Natural killer cell (primary cell): ENCODE data around the gene ADPRH. TPM values are rescaled to one million over a fixed set of nuclear protein-coding genes. Genes with fewer than 3 reads are reported as not detected.

Experiments
- ATAC-seq, 3 donors: fragments of 150-1000 bp in 2 of 3; fragments of 200-7000 bp in 1 of 3; cut with Tn5 transposase; 1 replicate in 1 of 3; 2 replicates in 2 of 3; pipeline ENCODE4 v1.10.0; 2021; ENCODE audit warnings: mild to moderate bottlenecking in 2 of 3, moderate library complexity in 2 of 3
- DNase-seq, 2 donors: peaks; one replicate each; pipeline versions ENCODE4 v3.0.0 to v3.0.0-alpha.2; 2013 to 2021; ENCODE audit warnings: mixed read lengths in 1 of 2
- H3K27ac ChIP-seq: one replicate; pipeline ENCODE4 v1.5.1; 2013; ENCODE audit warnings: mild to moderate bottlenecking, low read length
- H3K27me3 ChIP-seq: one replicate; pipeline ENCODE4 v1.6.1; 2013; ENCODE audit warnings: low read length; ENCODE audit not compliant: control insufficient read depth, insufficient read depth
- H3K36me3 ChIP-seq: one replicate; pipeline ENCODE4 v1.6.1; 2013; ENCODE audit warnings: low read length; ENCODE audit not compliant: control insufficient read depth, insufficient read depth
- H3K4me1 ChIP-seq: one replicate; pipeline ENCODE4 v1.6.1; 2013; ENCODE audit warnings: low read length; ENCODE audit not compliant: control insufficient read depth, insufficient read depth
- H3K4me3 ChIP-seq: one replicate; pipeline ENCODE4 v1.5.1; 2013; ENCODE audit warnings: low read length
- H3K9me3 ChIP-seq: one replicate; pipeline ENCODE4 v1.6.1; 2013; ENCODE audit warnings: low read length; ENCODE audit not compliant: control insufficient read depth, insufficient read depth
- H3K27ac Mint-ChIP-seq, 2 donors: one replicate each; pipeline ENCODE4 v1.8.0; 2022; ENCODE audit warnings: mild to moderate bottlenecking in 2 of 2, mixed read lengths in 2 of 2, moderate library complexity in 1 of 2
- H3K27me3 Mint-ChIP-seq, 2 donors: one replicate each; pipeline ENCODE4 v1.8.0; 2022; ENCODE audit warnings: low read depth in 2 of 2, mixed read lengths in 2 of 2
- H3K36me3 Mint-ChIP-seq: one replicate; pipeline ENCODE4 v1.8.0; 2022; ENCODE audit warnings: mixed read lengths
- H3K4me1 Mint-ChIP-seq, 2 donors: one replicate each; pipeline ENCODE4 v1.8.0; 2022; ENCODE audit warnings: mixed read lengths in 2 of 2
- H3K4me3 Mint-ChIP-seq: one replicate; pipeline ENCODE4 v1.8.0; 2022; ENCODE audit warnings: mild to moderate bottlenecking, moderate library complexity, mixed read lengths
- H3K9me3 Mint-ChIP-seq, 2 donors: one replicate each; pipeline ENCODE4 v1.8.0; 2022; ENCODE audit warnings: mixed read lengths in 2 of 2
- CTCF ChIP-seq: fragments of 200-600 bp; IDR thresholded peaks from one replicate; pipeline ENCODE4 v1.8.0; 2022; ENCODE audit warnings: antibody characterized with exemption
- WGBS: methylation state at CpG from one replicate; pipeline ENCODE4 v1.1.7; 2013; ENCODE audit warnings: missing lambda C conversion rate; ENCODE audit not compliant: insufficient coverage; 5-methylcytosine and 5-hydroxymethylcytosine counted together
- intact Hi-C: fragments of 100-400 bp; cut with micrococcal nuclease; formaldehyde crosslinking; loops from one replicate; pipeline ENCODE4 v1.14.2; 2022
- total RNA-seq, 4 donors: library from RNA; stranded (reverse); fragments of 120-200 nt in 1 of 4; gene quantifications; one replicate each; pipeline versions ENCODE4 v1.2.3 to v1.2.4, GENCODE V29; 2013 to 2022

ADPRH gene
- total RNA-seq, 3 donors from 2014 or later (not counting 1 experiment from before 2014, with no cell fraction given): 3.8 to 6.2 (median 4.5) TPM

GRCh38 chr3:119595639-119596334, 16.5 kb downstream of the ADPRH start:
- DNase-seq: no peak
- no peak overlapping the region for H3K4me3 ChIP-seq
- Mint-ChIP-seq H3K27me3 (peaks cover 0 to 11% of the 10 kb centered on the region in 2 donors), H3K27ac (no peak overlapping the region), H3K36me3 (no peaks in the 10 kb centered on the region), H3K4me1 (no peaks in the 10 kb centered on the region), H3K9me3 (no peaks in the 10 kb centered on the region), H3K4me3 (no peak overlapping the region)
- H3K36me3 ChIP-seq: no peaks in the 10 kb centered on the region
- H3K27me3 ChIP-seq: no peaks in the 10 kb centered on the region
- H3K4me1 ChIP-seq: peaks cover 7% of the 10 kb centered on the region
- 82% methylated on average over 7 of the region's 7 CpGs for WGBS
- intact Hi-C loops: no loop called here
- no peak for TF ChIP-seq CTCF
- no peak overlapping the region for H3K27ac ChIP-seq
- no peaks in the 10 kb centered on the region for H3K9me3 ChIP-seq
- no peak for ATAC-seq

GRCh38 chr3:119596398-119596797, 17.1 kb downstream of the ADPRH start:
- WGBS: 82% methylated on average over 6 of the region's 6 CpGs
- no peak overlapping the region for H3K27ac Mint-ChIP-seq
- no peak for TF ChIP-seq CTCF
- intact Hi-C loops: no loop called here
- no peaks in the 10 kb centered on the region for H3K36me3 Mint-ChIP-seq
- DNase-seq: no peak
- Histone ChIP-seq H3K36me3 (no peaks in the 10 kb centered on the region), H3K4me1 (peaks cover 9% of the 10 kb centered on the region), H3K27me3 (no peaks in the 10 kb centered on the region), H3K4me3 (no peak overlapping the region), H3K27ac (no peak overlapping the region), H3K9me3 (no peaks in the 10 kb centered on the region)
- no peak overlapping the region for H3K4me3 Mint-ChIP-seq
- H3K27me3 Mint-ChIP-seq: peaks cover 0 to 11% of the 10 kb centered on the region in 2 donors
- H3K4me1 Mint-ChIP-seq: no peaks in the 10 kb centered on the region
- no peak for ATAC-seq
- no peaks in the 10 kb centered on the region for H3K9me3 Mint-ChIP-seq

- Mint-ChIP-seq H3K27me3 (peaks cover 0 to 5% of the 10 kb centered on the region in 2 donors), H3K4me3 (no peak within 1 kb of the TSS), H3K9me3 (no peaks in the 10 kb centered on the region), H3K4me1 (no peaks in the 10 kb centered on the region), H3K27ac (no peak within 1 kb of the TSS), H3K36me3 (no peaks in the 10 kb centered on the region)
- DNase-seq: no peak
- Histone ChIP-seq H3K36me3 (no peaks in the 10 kb centered on the region), H3K27ac (no peak within 1 kb of the TSS), H3K9me3 (no peaks in the 10 kb centered on the region), H3K27me3 (no peaks in the 10 kb centered on the region), H3K4me3 (no peak within 1 kb of the TSS), H3K4me1 (peaks cover 9% of the 10 kb centered on the region)
- ATAC-seq: no peak
- intact Hi-C loops: no loop called here
- WGBS: 92% methylated on average over 6 of the region's 7 CpGs
- TF ChIP-seq CTCF: no peak
Measured at GRCh38 chr3:119597548-119598288, 18.4 kb downstream of the ADPRH start, which contains the start of gene PLA1A. Gene PLA1A (plus strand): TSS chr3:119597885. CDS start chr3:119597914, 29 bp downstream.
